Measurements from ENCODE around the gene UCP3.

The UCP3 gene

GRCh38 chr11:74008373-74009229, at the start of gene UCP3:
TSS of gene UCP3 (minus strand) at chr11:74009085. CDS start at chr11:74007042, 2,043 bp downstream.
- no peak for DNase-seq

DNA sequence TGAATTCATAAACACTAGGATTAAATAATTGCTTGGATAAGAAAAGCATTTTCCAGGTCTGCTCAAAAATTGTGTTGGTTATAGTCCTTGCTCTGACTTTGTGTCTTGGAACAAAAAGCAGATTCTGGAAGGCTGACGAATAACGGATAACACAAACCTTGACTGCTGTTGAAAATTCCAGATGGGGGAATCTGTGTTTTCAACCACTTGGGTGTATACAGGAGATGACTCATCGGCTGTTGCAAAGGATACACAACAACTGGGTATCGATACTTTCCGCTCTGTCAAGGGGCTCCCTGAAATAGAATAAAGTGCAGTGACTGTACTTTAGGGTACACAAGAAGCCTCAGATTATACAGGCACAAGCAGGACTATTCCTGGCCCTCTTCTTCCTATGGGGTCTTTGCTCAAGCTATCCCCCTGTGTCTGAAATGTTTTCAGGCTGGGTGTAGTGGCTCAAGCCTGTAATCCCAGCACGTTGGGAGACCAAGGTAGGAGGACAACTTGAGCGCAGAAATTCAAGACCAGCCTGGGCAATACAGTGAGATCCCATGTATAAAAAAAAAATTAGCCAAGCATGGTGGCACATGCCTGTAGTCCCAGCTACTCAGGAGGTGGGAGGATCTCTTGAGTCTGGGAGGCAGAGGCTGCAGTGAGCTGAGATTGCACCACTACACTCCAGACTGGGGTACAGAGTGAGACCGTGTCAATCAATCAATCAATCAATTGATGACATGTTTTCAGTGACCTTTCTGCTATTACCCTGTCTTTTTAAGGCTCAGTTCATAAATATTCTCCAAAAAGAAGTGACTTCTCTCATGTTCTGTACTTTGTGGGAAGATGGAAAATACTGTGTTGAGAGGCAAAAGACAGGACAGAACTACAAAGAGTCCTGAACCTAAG, 48.6 kb upstream of the UCP3 start:
- no peak for DNase-seq

GRCh38 chr11:74055938-74056337, 47.1 kb upstream of the UCP3 start:
- no peak for DNase-seq

- DNase-seq: no peak
These were observed 41.6 kb upstream of the UCP3 start for GRCh38 chr11:74050465-74050864.

DNA sequence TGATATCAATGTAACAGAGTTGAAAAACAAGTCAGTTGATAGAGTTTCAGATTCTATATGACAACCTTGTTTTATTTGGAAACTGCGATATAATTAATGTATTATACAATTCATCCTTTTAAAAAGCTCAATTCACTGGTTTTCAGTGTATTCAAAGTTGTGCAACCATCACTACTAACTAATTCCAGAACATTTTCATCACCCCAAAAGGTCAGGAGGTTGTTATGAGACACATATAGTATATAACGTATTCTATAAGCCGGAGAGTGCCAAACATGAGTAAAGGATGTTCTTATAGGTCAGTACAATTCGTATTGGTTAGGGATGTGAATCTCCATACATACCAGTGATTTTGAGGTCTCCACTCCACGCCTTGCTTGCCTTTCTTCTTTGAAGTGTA, 40.1 kb upstream of the UCP3 start:
- DNase-seq: no peak

DNA sequence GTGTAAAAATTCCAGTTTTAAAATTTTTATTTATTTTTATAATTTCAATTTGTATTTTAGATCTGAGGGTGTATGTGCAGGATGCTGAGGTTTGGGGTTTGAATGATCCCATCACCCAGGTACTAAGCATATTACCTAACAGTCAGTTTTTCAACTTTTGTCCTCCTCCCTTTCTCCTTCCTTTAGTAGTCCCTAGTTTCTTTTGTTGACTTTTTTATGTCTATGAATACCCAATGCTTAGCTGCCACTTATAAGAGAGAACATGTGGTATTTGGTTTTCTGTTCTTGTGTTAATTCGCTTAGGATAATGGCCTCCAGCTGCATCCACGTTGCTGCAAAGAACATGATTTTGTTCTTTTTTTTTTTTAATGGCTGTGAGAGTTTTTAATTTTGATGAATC, 35.7 kb upstream of the UCP3 start:
- no peak for DNase-seq

DNA sequence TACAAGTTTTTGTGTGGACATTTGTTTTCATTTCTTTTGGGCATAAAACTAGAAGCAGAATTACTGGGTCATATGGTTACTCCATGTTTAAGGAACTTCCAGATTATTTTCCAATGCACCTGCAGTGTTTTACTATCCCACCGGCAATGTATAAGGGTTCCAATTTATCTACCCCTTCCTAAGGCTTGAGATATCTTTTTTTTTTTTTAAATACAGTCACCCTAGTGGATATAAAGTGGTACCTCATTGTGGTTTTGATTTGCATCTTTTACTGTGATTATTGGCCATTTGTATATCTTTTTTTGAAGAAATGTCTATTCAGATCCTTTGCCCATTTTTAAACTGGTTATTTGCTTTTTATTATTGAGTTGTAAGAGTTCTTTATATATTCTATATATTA, 34.6 kb upstream of the UCP3 start:
- DNase-seq: no peak

- no peak for DNase-seq
These were observed 28.4 kb upstream of the UCP3 start for GRCh38 chr11:74037309-74037708.

GRCh38 chr11:74035264-74035663, 26.4 kb upstream of the UCP3 start:
- DNase-seq: no peak

DNA sequence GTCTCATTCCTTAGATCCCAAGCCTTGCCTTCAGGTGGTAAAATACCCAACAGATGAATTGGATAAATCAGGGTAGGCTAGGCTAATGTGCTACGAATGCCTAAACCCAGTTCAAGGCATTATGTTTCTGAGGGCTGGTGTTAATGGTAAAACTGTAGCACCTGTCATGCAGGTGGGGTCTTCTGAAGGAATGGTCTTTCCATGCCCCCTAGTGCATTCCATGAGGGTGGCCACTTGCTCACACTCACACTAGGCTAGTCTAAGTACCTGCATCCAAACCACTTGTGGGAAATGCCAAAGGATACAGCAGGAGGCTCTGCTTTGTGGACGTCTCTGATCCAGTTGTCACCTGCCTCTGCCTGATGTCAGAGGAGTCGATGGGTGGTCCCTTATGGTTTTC, 24.2 kb upstream of the UCP3 start:
- no peak for DNase-seq

GRCh38 chr11:74030723-74031676, 22.1 kb upstream of the UCP3 start:
- DNase-seq: no peak

- no peak for DNase-seq
These were observed 16.7 kb upstream of the UCP3 start for GRCh38 chr11:74025467-74026166.

- no peak for DNase-seq
These were observed 15.6 kb upstream of the UCP3 start for GRCh38 chr11:74024261-74025029.

DNA sequence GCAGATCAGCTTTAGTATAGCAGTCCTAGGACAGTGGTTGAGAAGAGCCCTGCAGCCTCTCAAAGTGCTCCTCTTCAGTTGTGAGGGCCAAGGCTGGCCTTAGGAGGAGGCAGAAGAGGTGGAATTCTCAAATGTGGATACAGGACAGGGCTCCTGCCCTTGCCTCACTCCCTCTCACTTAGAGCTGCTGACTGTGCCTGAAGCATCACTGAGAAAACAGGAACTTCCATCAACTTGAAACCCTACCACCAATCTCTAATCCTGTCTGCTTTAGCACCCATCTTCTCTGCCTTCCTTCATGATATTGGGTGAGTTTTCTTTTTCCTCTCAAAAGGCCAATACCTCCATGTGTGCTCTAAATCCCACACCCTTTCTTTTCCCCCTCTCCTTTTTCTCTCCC, 14.4 kb upstream of the UCP3 start:
- no peak for DNase-seq

GRCh38 chr11:74022546-74022945, 13.7 kb upstream of the UCP3 start:
- DNase-seq: peak in 1 of 2 donors; percentile 31

GRCh38 chr11:74021998-74022397, 13.1 kb upstream of the UCP3 start:
- no peak for DNase-seq

DNA sequence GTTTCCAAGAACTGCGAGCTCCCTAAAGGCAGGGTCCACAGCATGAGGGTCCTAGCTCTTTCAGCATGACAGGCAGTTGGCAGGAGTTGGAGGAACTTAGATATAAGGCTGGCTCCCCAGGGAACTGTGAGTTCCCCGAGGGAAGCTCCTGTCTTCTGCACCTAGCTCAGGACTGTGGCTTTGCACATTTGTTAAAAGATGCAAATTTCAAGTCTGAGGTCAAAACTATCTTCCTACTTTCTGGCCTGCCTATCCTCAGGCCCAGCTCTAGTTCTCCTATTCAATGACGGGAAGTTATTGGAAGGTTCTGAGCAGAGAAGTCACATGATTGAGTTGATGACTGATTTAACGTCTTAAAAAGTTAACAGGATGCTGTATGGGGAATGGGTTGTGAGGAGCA, 11.7 kb upstream of the UCP3 start:
- DNase-seq: no peak

- no peak for DNase-seq
These were observed 11.0 kb upstream of the UCP3 start for GRCh38 chr11:74019860-74020259.

DNA sequence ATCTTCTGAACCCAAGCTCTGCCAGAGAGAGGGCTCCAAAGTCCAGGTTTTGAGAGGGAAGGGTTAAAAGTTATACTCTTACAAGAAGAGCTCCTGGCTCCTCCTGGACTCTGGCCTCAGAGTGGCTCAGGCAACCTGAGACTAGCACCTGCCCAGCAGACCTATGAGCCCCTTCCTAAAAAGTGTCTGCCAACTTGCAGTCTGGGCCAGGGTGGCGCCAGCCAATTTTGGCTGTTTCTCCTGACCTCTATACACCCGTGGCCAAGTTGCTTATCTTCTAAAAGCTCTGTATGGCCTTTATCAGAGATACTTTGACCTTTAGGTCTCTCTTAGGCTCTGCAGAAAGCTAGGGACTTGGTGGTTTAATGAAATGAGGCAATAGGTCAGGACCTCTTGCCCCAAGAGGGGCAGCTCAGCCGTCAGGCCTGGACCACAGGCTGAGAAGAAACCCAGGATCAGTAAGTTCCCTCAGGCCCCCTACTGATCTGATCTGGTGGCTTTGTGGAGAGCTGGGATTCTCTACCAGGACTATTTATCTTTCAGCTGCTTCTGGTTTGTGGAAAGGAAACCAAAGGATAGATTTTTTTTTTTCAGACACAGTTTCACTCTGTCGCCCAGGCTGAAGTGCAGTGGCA, 10.3 kb upstream of the UCP3 start:
- no peak for DNase-seq

DNA sequence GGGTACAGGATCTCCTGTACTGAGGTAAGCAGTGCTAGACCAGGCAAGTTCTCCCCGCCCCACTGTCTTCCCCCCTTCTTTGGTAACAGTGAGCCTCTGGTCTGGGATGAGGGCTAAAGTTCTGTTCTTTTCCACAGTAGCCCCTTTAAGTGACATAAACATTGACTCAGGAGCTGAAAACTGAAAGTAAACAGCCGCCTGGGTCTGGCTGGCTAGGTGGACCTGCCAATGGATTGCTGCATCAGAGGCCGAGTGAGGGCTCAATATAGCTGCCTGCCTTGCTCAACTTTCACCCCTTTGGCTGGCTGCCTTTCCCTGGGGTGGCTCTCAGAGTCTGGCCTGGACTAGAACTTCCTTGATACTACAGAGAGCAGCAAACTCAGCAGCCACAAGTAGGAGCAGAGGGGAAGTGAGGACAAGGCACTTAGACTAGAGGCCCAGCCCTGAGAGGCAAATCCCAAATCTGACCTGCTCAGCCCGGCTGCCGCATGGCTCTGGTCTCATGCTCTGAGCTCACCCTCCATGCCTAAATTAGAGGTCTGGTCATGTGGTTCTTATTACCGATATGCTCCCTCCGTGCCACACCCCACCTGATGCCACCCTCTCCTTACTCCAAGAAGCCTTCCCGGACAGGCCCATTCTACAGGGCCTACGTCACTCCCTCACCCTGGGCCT, 9.6 kb upstream of the UCP3 start:
- peak in 1 of 2 donors; percentile 64 for DNase-seq

Data from hippocampal formation (tissue), 2 donors.